GM13977 (cell line): ENCODE data around the gene AQP12B.
"Not testable (repeated sequence)": the region's sequence is repeated elsewhere in the genome, so short reads cannot be mapped to it uniquely, and the experiment has no call there.

ENCODE experiments used
- DNase-seq: peaks from one replicate; pipeline ENCODE4 v3.0.0; 2012; ENCODE audit warnings: low spot score
- CTCF ChIP-seq: IDR thresholded peaks from 2 replicates; pipeline ENCODE4 v1.5.1; 2012; ENCODE audit warnings: mild to moderate bottlenecking, control low read depth; ENCODE audit not compliant: insufficient read depth; ENCODE audit errors: extremely low read depth, missing control alignments
- in situ Hi-C: fragments of 300-500 bp; cut with MboI; formaldehyde crosslinking; loops from one replicate; pipeline ENCODE4 v1.12.0; 2022; ENCODE audit warnings: low sequenced_read_pairs, low pct_unique_long_range_greater_than_20kb, mixed read lengths, inconsistent platforms; ENCODE audit not compliant: unreplicated experiment

The AQP12B gene

GRCh38 chr2:240682431-240683224 lies at the start of gene AQP12B:
Gene AQP12B (minus strand): TSS chr2:240682885. CDS start chr2:240682837, 48 bp downstream.
- DNase-seq, in situ Hi-C loops: not testable (repeated sequence)

- no peak for TF ChIP-seq CTCF
- no peak for DNase-seq
- in situ Hi-C loops: no loop called here
These were observed 49.5 kb upstream of the AQP12B start for GRCh38 chr2:240732184-240732583.

- no peak for TF ChIP-seq CTCF
- no peak for DNase-seq
- in situ Hi-C loops: no loop called here
These were observed 48.5 kb upstream of the AQP12B start for GRCh38 chr2:240731178-240731545.

- DNase-seq: no peak
- no peak for TF ChIP-seq CTCF
- in situ Hi-C loops: no loop called here
These were observed 48.0 kb upstream of the AQP12B start for GRCh38 chr2:240730501-240731177.

- DNase-seq: no peak
- TF ChIP-seq CTCF: no peak
- in situ Hi-C loops: no loop called here
These were observed 46.1 kb upstream of the AQP12B start for GRCh38 chr2:240728827-240729226.

- in situ Hi-C loops: no loop called here
- no peak for TF ChIP-seq CTCF
- DNase-seq: no peak
These were observed 45.7 kb upstream of the AQP12B start for GRCh38 chr2:240728361-240728760.

GRCh38 chr2:240727913-240728312 lies 45.2 kb upstream of the AQP12B start:
- no peak for DNase-seq
- TF ChIP-seq CTCF: no peak
- in situ Hi-C loops: no loop called here
